Omental fat pad (tissue), 4 donors: Measurements from ENCODE around the gene GRIK3. TPM values are rescaled to one million over a fixed set of nuclear protein-coding genes. Genes with fewer than 3 reads are reported as not detected.

Source experiments
- ATAC-seq: fragments of 150-250 bp; one replicate; pipeline ENCODE4 v1.9.1; 2016; ENCODE audit warnings: mild to moderate bottlenecking, moderate library complexity; ENCODE audit not compliant: low FRiP score
- DNase-seq: peaks from one replicate; pipeline ENCODE4 v3.0.0-alpha.2; 2019; ENCODE audit warnings: low spot score
- CTCF ChIP-seq, 3 donors: fragments of 450-650 bp; IDR thresholded peaks; one replicate each; pipeline ENCODE4 v1.5.1; 2016 to 2017; ENCODE audit warnings: antibody characterized with exemption in 3 of 3, mild to moderate bottlenecking in 3 of 3, moderate library complexity in 2 of 3
- total RNA-seq, 4 donors: library from RNA; depleted of rRNA; stranded (reverse); fragments of >200 nt; gene quantifications; one replicate each; pipeline ENCODE4 v1.1.0, GENCODE V29; 2016

GRIK3 gene
- total RNA-seq, 4 donors from 2014 or later: 0.09 to 0.79 TPM; not detected in 2

GRCh38 chr1:36836916-36837315 lies 197.4 kb downstream of the GRIK3 start:
- DNase-seq (no peak), ATAC-seq (no peak)
- TF ChIP-seq CTCF (IDR thresholded peaks at IDR 0.05): no peak

GRCh38 chr1:36836196-36836883 lies 198.0 kb downstream of the GRIK3 start:
- no peak for TF ChIP-seq CTCF (IDR thresholded peaks at IDR 0.05)
- ATAC-seq (no peak), DNase-seq (no peak)

DNA sequence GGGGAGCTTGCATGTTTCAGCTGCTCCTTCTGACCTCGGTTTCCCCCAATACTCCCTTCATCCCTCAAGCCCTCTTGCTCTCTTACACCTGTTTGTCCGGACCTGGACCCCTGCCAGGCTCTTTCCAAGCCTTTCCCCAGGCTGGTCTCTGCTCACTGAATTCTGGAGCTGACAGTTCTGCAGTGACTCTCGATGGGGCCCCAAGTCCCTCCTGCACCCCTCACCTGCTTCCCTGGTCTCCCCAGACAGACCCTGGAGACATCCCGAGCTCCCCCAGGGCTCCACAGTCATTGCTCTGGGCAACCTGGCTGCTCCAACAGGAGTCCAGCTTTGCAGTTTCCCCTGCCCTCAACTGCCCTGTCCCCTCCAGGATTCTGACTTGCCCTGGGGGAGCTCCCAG lies 198.6 kb downstream of the GRIK3 start:
- ATAC-seq: no peak
- TF ChIP-seq CTCF (IDR thresholded peaks at IDR 0.05): no peak
- DNase-seq: no peak

DNA sequence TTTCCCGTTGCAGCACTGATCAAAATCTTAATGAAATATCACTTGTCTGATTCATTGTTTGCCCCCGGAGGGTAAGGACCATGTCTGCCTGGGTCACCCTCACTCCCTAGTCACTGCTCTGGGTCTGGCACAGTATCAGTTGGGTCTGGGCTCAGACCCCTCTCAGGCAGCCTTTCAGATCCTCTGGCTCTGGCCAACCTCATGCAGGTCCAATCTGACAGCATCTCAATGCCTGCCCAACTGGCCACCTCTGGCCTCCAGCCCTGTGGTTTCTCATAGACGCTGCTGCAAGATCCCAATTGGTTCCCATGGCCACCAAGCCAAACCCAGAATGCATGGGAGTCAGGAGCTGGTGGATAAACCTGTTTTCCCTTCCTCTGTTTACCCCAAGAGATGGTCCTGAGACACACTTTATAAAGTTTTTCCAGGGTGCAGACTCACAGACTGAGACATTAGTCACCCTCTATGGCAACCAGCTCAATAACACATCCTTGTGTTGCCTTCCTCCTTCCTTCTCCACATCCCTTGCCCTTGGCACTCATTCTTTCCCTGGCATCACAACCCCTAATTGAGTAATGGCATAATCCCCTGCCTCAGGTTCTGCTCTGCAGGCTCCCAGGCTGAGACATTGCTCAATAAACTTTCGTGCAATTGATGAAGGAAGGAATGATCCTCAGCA lies 199.2 kb downstream of the GRIK3 start:
- no peak for TF ChIP-seq CTCF (IDR thresholded peaks at IDR 0.05)
- no peak for DNase-seq
- no peak for ATAC-seq

GRCh38 chr1:36834586-36834985 lies 199.7 kb downstream of the GRIK3 start:
- ATAC-seq (no peak), DNase-seq (no peak)
- TF ChIP-seq CTCF (IDR thresholded peaks at IDR 0.05): no peak

DNA sequence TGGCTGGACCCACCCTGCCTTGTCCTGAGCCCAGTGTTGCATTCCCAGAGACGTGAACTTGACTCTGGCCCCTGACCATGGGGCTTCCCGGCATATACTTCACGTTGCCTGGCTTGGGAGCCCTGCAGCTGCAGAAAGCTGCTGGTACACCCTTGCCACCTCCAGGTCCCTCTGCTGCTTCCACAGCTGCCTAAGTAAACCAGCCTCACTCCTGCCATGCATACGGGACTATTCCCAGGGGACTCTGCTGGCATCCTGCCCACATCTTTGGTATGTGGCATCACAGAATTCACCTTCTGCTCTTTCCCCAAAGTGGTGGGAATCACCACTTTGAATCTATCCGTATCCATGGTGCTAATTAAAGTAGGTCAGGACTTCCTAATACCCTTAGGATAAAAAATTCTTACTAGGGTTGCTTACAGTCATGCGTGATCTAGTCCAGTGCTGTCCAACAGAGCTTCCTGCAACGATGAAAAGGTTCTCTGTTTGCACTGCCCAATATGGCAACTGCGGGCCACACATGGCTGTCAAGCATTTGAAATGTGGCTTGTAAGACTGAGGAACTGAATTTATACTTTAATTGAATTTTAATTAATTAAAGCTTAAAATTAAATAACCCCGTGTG lies 203.0 kb downstream of the GRIK3 start:
- ATAC-seq (no peak), DNase-seq (no peak)
- TF ChIP-seq CTCF (IDR thresholded peaks at IDR 0.05): no peak
